HG02759 (cell line): ENCODE measurements around the gene WIZ.
A peak's percentile ranks its signal among the peaks of the same experiment; 100 is the strongest.
"Not testable (repeated sequence)": the region's sequence is repeated elsewhere in the genome, so short reads cannot be mapped to it uniquely, and the experiment has no call there.

Experiments used
- ATAC-seq: cut with Tn5 transposase; IDR thresholded peaks from one replicate; pipeline ENCODE4 v1.9.1; 2021; ENCODE audit warnings: mild to moderate bottlenecking, moderate library complexity; ENCODE audit not compliant: unreplicated experiment

The WIZ gene

DNA sequence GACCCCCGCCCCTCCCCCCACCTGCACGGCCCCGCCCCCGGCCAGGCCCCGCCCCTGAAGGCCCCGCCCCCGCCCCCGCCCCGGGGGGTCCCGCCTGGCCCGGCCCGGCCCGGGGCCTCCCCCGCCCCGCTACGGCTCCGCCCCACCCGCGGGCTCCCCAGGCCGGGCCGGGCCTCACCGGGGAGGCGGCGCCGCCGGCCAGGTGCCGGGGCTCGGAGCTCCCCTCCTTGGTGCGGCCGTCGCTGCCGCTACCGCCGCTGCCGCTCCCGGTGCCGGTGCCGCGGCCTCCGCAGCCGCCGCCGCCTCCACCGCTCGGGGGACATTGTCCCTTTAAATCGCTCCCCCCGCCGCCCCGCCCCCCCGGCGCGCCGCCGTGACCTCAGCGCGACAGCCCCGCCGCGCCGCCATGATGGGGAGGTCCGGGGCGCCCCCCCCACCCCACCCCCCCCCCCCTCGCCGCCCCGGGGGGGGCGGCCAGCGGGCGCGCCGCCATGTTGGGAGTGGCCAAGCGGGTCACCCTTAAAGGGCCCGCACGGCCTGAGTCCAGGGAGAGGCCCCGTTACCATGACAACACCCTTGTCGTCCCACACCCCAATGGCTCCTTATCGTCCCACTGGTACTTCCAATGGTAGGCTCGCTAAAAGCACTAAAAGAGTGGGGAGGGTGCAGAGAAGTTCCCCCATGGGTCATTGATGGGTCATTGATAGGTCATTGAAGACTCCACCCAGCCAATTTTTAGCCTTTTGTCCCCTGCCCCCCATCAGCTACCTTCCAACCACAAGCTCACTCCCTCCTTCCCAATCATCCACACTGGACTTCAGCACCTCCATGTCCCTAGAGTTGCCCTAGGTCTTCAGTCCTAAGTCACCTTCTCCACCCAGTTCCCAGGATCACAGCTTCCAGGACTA, at the start of gene WIZ:
Gene WIZ, minus strand, starts transcription at position 337 of the 908 bp plus-strand sequence. CDS start 1,649 bp downstream, outside the sequence.
- peak; percentile 68 for ATAC-seq

DNA sequence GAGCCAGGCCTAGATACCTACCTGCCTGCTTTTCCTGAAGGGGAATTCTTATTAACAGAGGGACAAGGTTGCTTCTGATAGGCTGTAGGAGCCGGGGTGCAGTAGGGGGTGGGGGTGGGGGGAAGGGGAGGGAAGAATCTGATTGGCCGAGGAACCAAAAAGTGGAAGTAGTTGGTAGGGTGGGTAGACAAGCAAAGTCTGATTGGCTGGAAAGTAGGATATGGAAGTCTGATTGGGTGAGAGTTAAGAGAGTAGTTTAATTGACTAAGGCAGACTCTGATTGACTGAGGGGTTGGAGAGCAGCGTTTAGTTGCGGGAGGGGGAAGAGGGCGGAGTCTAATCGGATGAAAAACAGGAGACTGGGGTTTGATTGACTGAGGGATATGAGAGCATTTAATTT, 49.2 kb upstream of the WIZ start:
- ATAC-seq, result no peak

- no peak for ATAC-seq
Measured at GRCh38 chr19:15498156-15498858, 48.6 kb upstream of the WIZ start.

- no peak for ATAC-seq
Measured at GRCh38 chr19:15495151-15495550, 45.4 kb upstream of the WIZ start.

DNA sequence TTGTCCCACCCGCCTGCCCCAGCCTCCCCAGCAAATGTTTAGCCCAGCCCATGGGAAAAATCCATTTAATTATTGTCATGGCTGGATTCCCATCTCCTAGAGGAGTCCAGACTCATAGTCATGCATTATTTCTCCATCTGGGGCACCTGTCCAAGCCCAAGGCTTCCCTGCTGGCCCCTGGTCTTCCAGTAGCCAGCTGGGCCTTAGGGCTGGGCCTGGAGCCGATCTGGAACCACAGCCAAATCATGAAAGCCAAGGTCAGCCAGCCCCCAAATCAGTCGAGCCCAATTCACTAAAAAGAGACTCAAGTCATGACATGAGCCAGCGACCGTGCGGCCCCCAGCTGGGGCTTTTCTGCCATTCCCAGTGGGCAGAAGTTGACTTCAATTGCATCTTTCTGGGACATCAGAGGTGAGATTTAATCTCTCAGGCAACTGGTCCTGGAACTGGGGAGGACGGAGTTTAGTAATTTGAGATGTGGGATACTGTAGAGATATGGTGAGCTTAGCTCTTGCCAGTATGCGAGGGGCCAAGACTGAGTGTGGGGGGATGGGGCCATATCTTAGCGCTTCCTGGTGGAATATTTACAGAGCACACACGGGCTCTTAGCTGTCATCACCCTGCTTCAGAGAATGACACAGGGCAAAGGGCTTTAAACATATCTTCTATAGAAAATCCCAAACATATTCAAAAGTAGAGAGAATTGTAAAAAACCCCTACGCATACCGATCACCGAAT, 38.9 kb upstream of the WIZ start:
- ATAC-seq, result no peak

DNA sequence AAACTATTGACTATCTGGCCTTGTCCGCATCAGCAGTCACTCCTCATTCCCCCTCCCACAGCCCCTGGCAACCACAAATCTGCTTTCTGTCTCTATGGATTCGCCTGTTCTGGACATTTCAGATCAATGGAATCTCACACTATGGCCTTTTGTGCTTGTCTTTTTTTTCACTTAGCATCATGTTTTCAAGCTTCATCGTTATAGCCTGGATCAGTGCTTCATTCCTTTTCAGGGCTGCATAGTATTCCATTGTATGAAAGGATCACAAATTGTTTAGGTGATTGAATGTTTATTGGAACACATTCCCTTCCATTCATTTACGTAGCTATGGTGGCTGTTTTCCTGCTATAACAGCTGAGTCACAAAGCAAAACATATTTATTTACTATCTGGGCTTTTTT, 37.3 kb upstream of the WIZ start:
- no peak for ATAC-seq

GRCh38 chr19:15485768-15486167, 36.0 kb upstream of the WIZ start:
- ATAC-seq, result not testable (repeated sequence)

- not testable (repeated sequence) for ATAC-seq
Measured at GRCh38 chr19:15480996-15481395, 31.2 kb upstream of the WIZ start.

GRCh38 chr19:15479391-15480345, 29.9 kb upstream of the WIZ start, which contains the start of gene PGLYRP2:
Gene PGLYRP2, minus strand, starts transcription at chr19:15479501. Its CDS starts 130 bp downstream, at chr19:15479371.
- ATAC-seq, result no peak

- ATAC-seq, result no peak
Measured at GRCh38 chr19:15476325-15476724, 26.6 kb upstream of the WIZ start.

DNA sequence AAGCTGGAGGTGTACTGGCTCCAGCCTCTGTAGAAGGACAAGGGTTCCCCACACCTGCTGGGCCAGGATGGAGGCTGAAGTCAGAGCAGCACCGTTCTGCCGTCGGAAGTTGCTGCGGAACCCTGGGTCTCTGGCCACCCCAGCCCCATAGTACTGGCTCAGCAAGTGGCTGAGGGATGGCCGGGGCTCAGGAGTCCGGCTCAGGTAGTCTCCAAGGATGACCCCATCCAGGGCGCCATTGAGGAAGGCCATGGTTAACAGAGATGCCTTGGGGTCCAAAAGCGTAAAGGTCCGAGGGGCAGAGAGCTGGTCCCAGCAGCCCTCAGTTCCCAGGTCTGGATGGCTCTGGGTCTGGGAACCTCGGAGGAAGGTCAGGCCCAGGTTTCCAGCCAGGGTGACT, 25.9 kb upstream of the WIZ start:
- no peak for ATAC-seq

DNA sequence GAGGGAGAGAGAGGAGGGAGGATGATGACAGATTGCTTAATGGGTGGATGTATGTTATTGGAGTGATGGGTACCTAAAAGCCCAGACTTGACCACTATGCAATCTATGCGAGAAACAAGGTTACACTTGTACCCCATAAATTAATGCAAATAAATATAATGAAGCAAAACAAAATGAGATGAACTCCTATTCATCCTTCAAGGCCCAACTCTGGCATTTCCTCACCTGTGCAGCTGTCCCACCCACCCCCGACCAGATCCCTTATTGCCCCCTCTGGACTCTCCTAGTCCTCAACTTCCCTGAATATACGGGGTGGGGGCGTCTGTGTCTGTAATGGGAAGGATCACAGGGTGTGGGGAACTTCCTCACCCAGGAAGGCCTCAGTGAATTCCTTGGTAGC, 25.4 kb upstream of the WIZ start:
- ATAC-seq, result no peak

DNA sequence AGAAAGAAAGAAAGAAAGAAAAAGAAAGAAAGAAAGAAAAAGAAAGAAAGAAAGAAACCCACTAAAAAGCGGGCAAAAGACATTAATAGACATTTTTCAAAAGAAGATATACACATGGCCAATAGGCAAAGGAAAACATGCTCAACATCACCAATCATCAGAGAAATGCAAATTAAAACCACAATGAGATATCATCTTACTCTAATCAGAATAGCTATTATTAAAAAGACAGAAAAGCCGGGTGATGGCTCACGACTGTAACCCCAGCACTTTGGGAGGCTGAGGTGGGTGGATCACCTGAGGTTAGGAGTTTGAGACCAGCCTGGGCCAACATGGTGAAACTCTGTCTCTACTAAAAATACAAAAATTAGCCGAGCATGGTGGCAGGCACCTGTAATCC, 24.1 kb upstream of the WIZ start:
- ATAC-seq, result not testable (repeated sequence)

DNA sequence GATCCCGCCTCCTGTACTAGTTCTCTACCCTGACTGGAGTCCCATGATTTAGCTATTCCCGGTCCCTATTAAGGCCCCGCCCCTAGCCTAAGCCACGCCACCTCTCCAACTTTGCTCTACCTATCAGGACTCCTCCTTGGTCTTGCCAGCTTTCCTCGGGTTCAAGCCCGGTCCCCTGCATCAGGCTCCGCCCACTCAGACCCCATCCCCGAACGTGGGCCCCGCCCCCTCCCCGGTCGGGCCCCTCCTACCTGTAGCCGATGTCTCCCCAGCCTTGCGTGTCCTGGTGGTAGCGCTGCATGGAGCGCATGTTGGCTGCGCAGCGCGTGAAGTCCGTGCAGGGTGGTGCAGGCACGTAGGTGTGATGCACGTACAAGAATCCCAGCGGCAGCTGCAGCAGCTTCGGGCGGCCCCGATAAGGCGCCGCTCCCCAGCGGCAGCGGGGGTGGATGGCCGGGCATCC, 21.9 kb upstream of the WIZ start:
- ATAC-seq, result no peak

DNA sequence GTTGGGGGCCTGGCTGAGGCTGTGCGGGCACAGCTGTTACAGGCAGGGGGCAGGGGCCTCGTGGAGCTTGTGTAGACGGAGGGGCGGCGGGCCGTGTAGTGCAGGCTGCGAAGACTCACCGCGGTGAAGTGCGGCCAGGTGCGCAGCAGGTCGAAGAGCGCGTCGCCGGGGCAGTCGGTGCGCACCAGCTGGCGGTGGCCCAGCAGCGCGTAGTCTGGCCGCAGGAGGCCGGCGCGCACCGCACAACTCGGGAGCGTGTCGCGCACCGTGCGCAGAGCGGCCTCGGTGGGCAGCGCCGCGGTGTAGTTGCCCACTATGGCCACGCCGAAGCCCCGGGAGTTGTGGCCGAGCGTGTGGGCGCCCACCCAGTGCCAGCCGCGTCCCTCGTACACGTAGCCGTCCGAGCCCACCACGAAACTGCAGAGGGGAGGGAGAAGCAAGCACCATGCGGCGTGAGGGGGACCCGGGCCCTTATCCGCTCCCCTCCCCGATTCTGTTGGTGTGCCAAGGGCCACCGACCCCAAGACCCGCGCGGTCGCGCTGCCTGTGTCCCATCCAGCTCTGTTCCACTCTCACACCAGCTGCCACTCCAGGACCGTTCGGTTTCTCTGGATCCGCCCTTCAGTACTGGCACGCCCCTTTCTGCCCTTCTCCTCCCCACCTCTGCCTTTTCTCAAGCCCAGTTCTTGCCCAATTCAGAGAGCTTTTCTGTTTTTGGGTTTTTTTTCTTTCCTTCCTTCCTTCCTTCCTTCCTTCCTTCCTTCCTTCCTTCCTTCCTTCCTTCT, 19.9 kb upstream of the WIZ start:
- ATAC-seq, result no peak

GRCh38 chr19:15468675-15469512, 19.1 kb upstream of the WIZ start:
- ATAC-seq, result no peak

DNA sequence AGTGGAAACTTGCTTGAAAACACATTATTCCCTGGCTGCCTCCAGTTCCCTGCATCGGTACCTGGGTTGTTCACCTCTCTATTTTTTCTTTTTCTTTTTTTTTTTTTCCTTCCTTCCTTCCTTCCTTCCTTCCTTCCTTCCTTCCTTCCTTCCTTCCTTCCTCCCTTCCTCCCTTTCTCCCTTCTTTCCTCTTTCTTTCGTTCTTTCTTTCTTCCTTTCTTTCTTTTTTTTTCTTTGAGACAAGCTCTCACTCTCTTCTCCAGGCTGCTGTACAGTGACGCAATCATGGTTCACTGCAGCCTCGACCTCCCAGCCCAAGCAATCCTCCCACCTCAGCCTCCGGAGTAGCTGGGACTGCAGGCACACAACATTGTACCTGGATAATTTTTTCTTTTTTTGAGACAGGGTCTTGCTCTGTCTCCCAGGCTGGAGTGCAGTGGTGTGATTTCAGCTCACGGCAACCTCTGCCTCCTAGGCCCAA, 18.0 kb upstream of the WIZ start:
- no peak for ATAC-seq
